Uterus (tissue), 2 donors: ENCODE data around the gene ZFP57.
"Not testable (repeated sequence)": the region's sequence is repeated elsewhere in the genome, so short reads cannot be mapped to it uniquely, and the experiment has no call there.

Source experiments
- CTCF ChIP-seq, 4 experiments: fragments of 200-600 bp in 2 of 4; fragments of 450-650 bp in 2 of 4; sonication (generic) in 2 of 4; IDR thresholded peaks; one replicate each; pipeline ENCODE4 v1.5.1; 2016 to 2019; ENCODE audit warnings: antibody characterized with exemption in 4 of 4, mild to moderate bottlenecking in 2 of 4, moderate library complexity in 1 of 4
- POLR2A ChIP-seq, 2 donors: fragments of 450-650 bp; IDR thresholded peaks; one replicate each; pipeline ENCODE4 v1.6.1; 2016; ENCODE audit warnings: antibody characterized with exemption in 2 of 2, mild to moderate bottlenecking in 1 of 2, moderate library complexity in 1 of 2

DNA sequence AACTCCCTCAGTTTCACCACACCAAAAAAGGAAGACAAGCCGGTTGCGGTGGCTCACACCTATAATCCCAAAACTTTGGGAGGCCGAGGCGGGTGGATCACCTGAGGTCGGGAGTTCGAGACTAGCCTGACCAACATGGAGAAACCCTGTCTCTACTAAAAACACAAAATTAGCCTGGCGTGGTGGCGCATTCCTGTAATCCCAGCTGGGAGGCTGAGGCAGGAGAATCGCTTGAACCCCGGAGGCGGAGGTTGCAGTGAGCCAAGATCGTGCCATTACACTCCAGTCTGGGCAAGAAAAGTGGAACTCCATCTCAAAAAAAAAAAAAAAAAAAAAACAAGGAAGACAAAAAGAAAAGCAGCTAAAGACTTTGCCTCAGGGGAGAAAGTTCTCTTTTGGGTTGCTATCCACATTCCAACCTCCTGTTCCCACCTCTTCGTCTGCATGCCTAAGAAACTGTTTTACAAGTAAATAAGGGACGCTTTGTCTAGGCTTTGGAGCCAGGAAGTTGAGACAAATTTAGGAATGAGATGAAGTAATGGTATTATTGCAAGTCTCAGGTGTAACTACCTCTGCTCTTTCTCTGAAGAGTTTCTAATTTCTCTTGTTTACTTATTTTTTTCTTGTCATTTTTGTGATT lies 19.3 kb downstream of the ZFP57 start:
- not testable (repeated sequence) for TF ChIP-seq POLR2A, CTCF (IDR thresholded peaks at IDR 0.05)
